K562 (cell line): ENCODE results near the gene PIGX. TPM values are rescaled to one million over a fixed set of nuclear protein-coding genes. Genes with fewer than 3 reads are reported as not detected.

Experiments
- CLOCK ChIP-seq: fragments of 250-450 bp; sonication (Bioruptor Pico); IDR thresholded peaks from 2 replicates; pipeline ENCODE4 v1.4.0; 2020; ENCODE audit warnings: mild to moderate bottlenecking, moderate library complexity, borderline replicate concordance
- DDX20 ChIP-seq: fragments of 450-650 bp; IDR thresholded peaks from 2 replicates; pipeline ENCODE4 v1.6.1; 2016; ENCODE audit warnings: missing genetic modification characterization, low read depth, mild to moderate bottlenecking, missing compliant biosample characterization, moderate library complexity
- GMEB1 ChIP-seq: fragments of 250-450 bp; sonication (Bioruptor Pico); IDR thresholded peaks from 2 replicates; pipeline ENCODE4 v1.4.0; 2020; ENCODE audit warnings: mild to moderate bottlenecking
- JUNB ChIP-seq: fragments of 450-650 bp; formaldehyde crosslinking; conservative IDR thresholded peaks from 2 replicates; pipeline ENCODE4 v1.4.0; 2020; ENCODE audit warnings: mild to moderate bottlenecking
- KDM4B ChIP-seq, 2 experiments: fragments of 450-650 bp in 1 of 2; sonication (generic) in 1 of 2; IDR thresholded peaks; 2 replicates each; pipeline ENCODE4 v1.6.1; 2016 to 2017; ENCODE audit warnings: borderline replicate concordance in 2 of 2, antibody characterized with exemption in 1 of 2, low read depth in 1 of 2, mild to moderate bottlenecking in 1 of 2
- MCM3 ChIP-seq: fragments of 450-650 bp; IDR thresholded peaks from 2 replicates; pipeline ENCODE4 v1.6.1; 2016
- NEUROD1 ChIP-seq: fragments of 150-350 bp; IDR thresholded peaks from 2 replicates; pipeline ENCODE4 v1.6.1; 2014; ENCODE audit warnings: borderline replicate concordance, low read length, low read depth; ENCODE audit not compliant: partially characterized antibody
- NFATC3 ChIP-seq: fragments of 450-650 bp; IDR thresholded peaks from 2 replicates; pipeline ENCODE4 v1.6.1; 2017; ENCODE audit warnings: mild to moderate bottlenecking
- NR4A1 ChIP-seq, 2 experiments: fragments of 250-450 bp in 1 of 2; fragments of 450-650 bp in 1 of 2; sonication (Bioruptor Pico) in 1 of 2; IDR thresholded peaks; 2 replicates each; pipeline versions ENCODE4 v1.4.0 to v1.6.1; 2016 to 2020; ENCODE audit warnings: mild to moderate bottlenecking in 2 of 2, missing compliant biosample characterization in 1 of 2, missing genetic modification characterization in 1 of 2, moderate library complexity in 1 of 2
- RBBP5 ChIP-seq: fragments of 200-600 bp; sonication (generic); IDR thresholded peaks from 2 replicates; pipeline ENCODE4 v1.6.1; 2012; ENCODE audit warnings: borderline replicate concordance, mild to moderate bottlenecking, low read length, control low read depth, inconsistent platforms; ENCODE audit not compliant: insufficient read depth, poor library complexity, severe bottlenecking
- RNF2 ChIP-seq: sonication (generic); IDR thresholded peaks from 2 replicates; pipeline ENCODE4 v1.6.1; 2016
- SIX5 ChIP-seq, 2 experiments: IDR thresholded peaks; 2 replicates each; pipeline ENCODE4 v1.6.1; 2011; ENCODE audit warnings: low read length in 2 of 2, borderline replicate concordance in 1 of 2, low read depth in 1 of 2, mild to moderate bottlenecking in 1 of 2, moderate library complexity in 1 of 2; ENCODE audit not compliant: insufficient read depth in 1 of 2
- ZBTB17 ChIP-seq: fragments of 450-650 bp; formaldehyde crosslinking; IDR thresholded peaks from 2 replicates; pipeline ENCODE4 v1.4.0; 2020; ENCODE audit warnings: mild to moderate bottlenecking
- ZNF407 ChIP-seq: fragments of 450-650 bp; IDR thresholded peaks from 2 replicates; pipeline ENCODE4 v1.6.1; 2016; ENCODE audit warnings: low read depth
- polyA plus RNA-seq, 8 experiments: library from polyadenylated mRNA; depleted of rRNA in 4 of 8; stranded (reverse) in 5 of 8; unstranded in 3 of 8; fragments of >200 nt; fragmentation: Nextera tagmentation in 2 of 8; fragmentation: Illumina TruSeq in 1 of 8; extraction: Ambion mirVana in 2 of 8; extraction: Trizol in 1 of 8; gene quantifications; 2 replicates each; pipeline versions ENCODE4 v1.2.1 to v1.2.3, GENCODE V29; 2011 to 2014; ENCODE audit warnings: inconsistent platforms in 1 of 8, missing spikeins in 1 of 8
- total RNA-seq, 7 experiments: library from RNA; depleted of rRNA in 6 of 7; stranded (reverse); fragments of >200 nt in 6 of 7; fragmentation: Illumina TruSeq in 2 of 7; extraction: Trizol in 2 of 7; gene quantifications; 2 replicates each; pipeline versions ENCODE4 v1.2.1 to v1.2.3, GENCODE V29; 2011 to 2021; ENCODE audit warnings: low replicate concordance in 1 of 7

The PIGX gene
- total and polyA plus RNA-seq, 9 of the 15 experiments (the other 6 are each of a cell fraction or from before 2014, with no cell fraction given), result 3.7 to 36.3 (median 26.9) TPM

- TF ChIP-seq GMEB1 (peak; percentile 48), RBBP5 (peak; percentile 92), MCM3 (no peak), ZBTB17 (CRISPR knock-in tag) (peak; percentile 73; the same call in 1 of the 2 replicates), ZNF407 (no peak), NR4A1 (CRISPR knock-in tag; IDR thresholded peaks at IDR 0.05) (no peak), NR4A1 (tag; IDR thresholded peaks at IDR 0.05) (no peak), SIX5 (IDR thresholded peaks at IDR 0.05; ENCODE audit: borderline replicate concordance in 1 of 2, insufficient read depth in 1 of 2, low read depth in 1 of 2, low read length in 2 of 2) (peak; percentile 63 to 74; a peak in 3 of 4 replicates), JUNB (CRISPR knock-in tag) (no peak), RNF2 (peak; percentile 64; the same call in 1 of the 2 replicates), NEUROD1 (peak; percentile 14), KDM4B (IDR thresholded peaks at IDR 0.05; ENCODE audit: borderline replicate concordance in 2 of 2, low read depth in 1 of 2) (no peak), DDX20 (tag) (no peak), NFATC3 (no peak), CLOCK (no peak)
Observed at GRCh38 chr3:196739671-196740480, 27.7 kb downstream of the PIGX start, which contains the start of gene PAK2 (continued).
